ENCODE results near the gene PEX7.
"Not testable (repeated sequence)": the region's sequence is repeated elsewhere in the genome, so short reads cannot be mapped to it uniquely, and the experiment has no call there.

PEX7 gene

GRCh38 chr6:136923954-136924673 lies 101.7 kb downstream of the PEX7 start:
- H3K4me1 Mint-ChIP-seq, result peaks cover 38% of the 10 kb centered on the region
- peak overlapping the region; percentile 68 to 86 for H3K4me3 Mint-ChIP-seq
- H3K27me3 Mint-ChIP-seq, result peaks cover 83% of the 10 kb centered on the region
- DNase-seq (no peak), ATAC-seq (no peak)
- H3K9me3 Mint-ChIP-seq, result no peaks in the 10 kb centered on the region
- peak overlapping the region in 1 of 2 donors; percentile 45 for H3K27ac Mint-ChIP-seq

GRCh38 chr6:136926383-136926782 lies 104.0 kb downstream of the PEX7 start:
- peaks cover 80% of the 10 kb centered on the region for H3K27me3 Mint-ChIP-seq
- no peak for ATAC-seq

GRCh38 chr6:136927292-136927691 lies 104.9 kb downstream of the PEX7 start:
- Mint-ChIP-seq H3K9me3 (no peaks in the 10 kb centered on the region), H3K4me1 (peaks cover 17% of the 10 kb centered on the region), H3K27ac (no peak overlapping the region), H3K4me3 (no peak overlapping the region), H3K27me3 (peaks cover 71% of the 10 kb centered on the region)
- DNase-seq (peak; percentile 15 to 29), ATAC-seq (peak; percentile 70)

More at GRCh38 chr6:136926383-136926782, 104.0 kb downstream of the PEX7 start:
- H3K4me1 Mint-ChIP-seq, result peaks cover 24% of the 10 kb centered on the region
- H3K9me3 Mint-ChIP-seq, result no peaks in the 10 kb centered on the region
- DNase-seq, result no peak
- no peak overlapping the region for H3K4me3 Mint-ChIP-seq
- H3K27ac Mint-ChIP-seq, result no peak overlapping the region

- Mint-ChIP-seq H3K4me3 (no peak overlapping the region), H3K9me3 (no peaks in the 10 kb centered on the region), H3K4me1 (no peaks in the 10 kb centered on the region), H3K27me3 (peaks cover 68% of the 10 kb centered on the region), H3K27ac (peak overlapping the region in 1 of 2 donors; percentile 28)
- DNase-seq (no peak), ATAC-seq (no peak)
These were observed 108.1 kb downstream of the PEX7 start for GRCh38 chr6:136930528-136930927.

- no peak for DNase-seq
- ATAC-seq, result no peak
- Mint-ChIP-seq H3K4me1 (no peaks in the 10 kb centered on the region), H3K4me3 (no peak overlapping the region), H3K27ac (no peak overlapping the region), H3K9me3 (no peaks in the 10 kb centered on the region), H3K27me3 (peaks cover 65% of the 10 kb centered on the region)
These were observed 110.2 kb downstream of the PEX7 start for GRCh38 chr6:136932599-136932998.

- DNase-seq (no peak), ATAC-seq (peak; percentile 46)
- Mint-ChIP-seq H3K4me3 (no peak overlapping the region), H3K9me3 (peaks cover 10 to 18% of the 10 kb centered on the region in 2 donors), H3K27ac (no peak overlapping the region), H3K4me1 (no peaks in the 10 kb centered on the region), H3K27me3 (peaks cover 7% of the 10 kb centered on the region)
These were observed 122.7 kb downstream of the PEX7 start for GRCh38 chr6:136945072-136945471.

GRCh38 chr6:136945711-136946121 lies 123.3 kb downstream of the PEX7 start:
- H3K27me3 Mint-ChIP-seq, result peaks cover 7% of the 10 kb centered on the region
- peaks cover 10 to 18% of the 10 kb centered on the region in 2 donors for H3K9me3 Mint-ChIP-seq
- ATAC-seq (peak; percentile 72), DNase-seq (no peak)
- no peak overlapping the region for H3K27ac Mint-ChIP-seq
- H3K4me3 Mint-ChIP-seq, result no peak overlapping the region
- H3K4me1 Mint-ChIP-seq, result no peaks in the 10 kb centered on the region

GRCh38 chr6:136947037-136947436 lies 124.6 kb downstream of the PEX7 start:
- Mint-ChIP-seq H3K27ac (no peak overlapping the region), H3K9me3 (peaks cover 0 to 6% of the 10 kb centered on the region in 2 donors), H3K4me1 (no peaks in the 10 kb centered on the region), H3K27me3 (peaks cover 7% of the 10 kb centered on the region), H3K4me3 (no peak overlapping the region)
- no peak for ATAC-seq
- no peak for DNase-seq

GRCh38 chr6:136949957-136950356 lies 127.6 kb downstream of the PEX7 start:
- DNase-seq, H3K4me1 Mint-ChIP-seq, H3K4me3 Mint-ChIP-seq, ATAC-seq, H3K27me3 Mint-ChIP-seq, H3K27ac Mint-ChIP-seq, H3K9me3 Mint-ChIP-seq: not testable (repeated sequence)

- no peaks in the 10 kb centered on the region for H3K9me3 Mint-ChIP-seq
- peaks cover 8% of the 10 kb centered on the region for H3K27me3 Mint-ChIP-seq
- ATAC-seq (no peak), DNase-seq (no peak)
- H3K27ac Mint-ChIP-seq, result no peak overlapping the region
- H3K4me1 Mint-ChIP-seq, result no peaks in the 10 kb centered on the region
- H3K4me3 Mint-ChIP-seq, result no peak overlapping the region
These were observed 128.2 kb downstream of the PEX7 start for GRCh38 chr6:136950436-136951126.

GRCh38 chr6:136952714-136953260 lies 130.4 kb downstream of the PEX7 start:
- H3K4me3 Mint-ChIP-seq, result no peak overlapping the region
- no peak overlapping the region for H3K27ac Mint-ChIP-seq
- peaks cover 16% of the 10 kb centered on the region for H3K27me3 Mint-ChIP-seq
- DNase-seq (no peak), ATAC-seq (no peak)
- peaks cover 8% of the 10 kb centered on the region for H3K4me1 Mint-ChIP-seq
- H3K9me3 Mint-ChIP-seq, result no peaks in the 10 kb centered on the region

- no peaks in the 10 kb centered on the region for H3K9me3 Mint-ChIP-seq
- DNase-seq, result no peak
- H3K4me3 Mint-ChIP-seq, result no peak overlapping the region
- H3K27ac Mint-ChIP-seq, result no peak overlapping the region
- peaks cover 28% of the 10 kb centered on the region for H3K27me3 Mint-ChIP-seq
- no peak for ATAC-seq
- H3K4me1 Mint-ChIP-seq, result peaks cover 8% of the 10 kb centered on the region
These were observed 132.7 kb downstream of the PEX7 start for GRCh38 chr6:136955123-136955522.

GRCh38 chr6:136956590-136957544 lies 134.5 kb downstream of the PEX7 start:
- Mint-ChIP-seq H3K4me1 (peaks cover 8% of the 10 kb centered on the region), H3K4me3 (no peak overlapping the region), H3K9me3 (no peaks in the 10 kb centered on the region), H3K27me3 (peaks cover 32% of the 10 kb centered on the region), H3K27ac (peak overlapping the region; percentile 65 to 84)
- DNase-seq, result no peak
- no peak for ATAC-seq

- Mint-ChIP-seq H3K27me3 (peaks cover 35% of the 10 kb centered on the region), H3K27ac (no peak overlapping the region), H3K4me1 (peaks cover 8% of the 10 kb centered on the region), H3K9me3 (no peaks in the 10 kb centered on the region), H3K4me3 (no peak overlapping the region)
- DNase-seq (no peak), ATAC-seq (no peak)
These were observed 135.8 kb downstream of the PEX7 start for GRCh38 chr6:136958168-136958567.

GRCh38 chr6:136959471-136959891 lies 137.1 kb downstream of the PEX7 start:
- Mint-ChIP-seq H3K4me1 (peaks cover 8% of the 10 kb centered on the region), H3K9me3 (no peaks in the 10 kb centered on the region), H3K27ac (no peak overlapping the region), H3K4me3 (no peak overlapping the region), H3K27me3 (peaks cover 35% of the 10 kb centered on the region)
- DNase-seq (no peak), ATAC-seq (no peak)

All from stimulated activated naive CD8-positive, alpha-beta T cell treated with anti-CD3 and anti-CD28 coated beads, Interleukin-15, amount 100 ng/mL, for 72 hours (primary cell).